Measurements from ENCODE around the gene ATF4.

DNA sequence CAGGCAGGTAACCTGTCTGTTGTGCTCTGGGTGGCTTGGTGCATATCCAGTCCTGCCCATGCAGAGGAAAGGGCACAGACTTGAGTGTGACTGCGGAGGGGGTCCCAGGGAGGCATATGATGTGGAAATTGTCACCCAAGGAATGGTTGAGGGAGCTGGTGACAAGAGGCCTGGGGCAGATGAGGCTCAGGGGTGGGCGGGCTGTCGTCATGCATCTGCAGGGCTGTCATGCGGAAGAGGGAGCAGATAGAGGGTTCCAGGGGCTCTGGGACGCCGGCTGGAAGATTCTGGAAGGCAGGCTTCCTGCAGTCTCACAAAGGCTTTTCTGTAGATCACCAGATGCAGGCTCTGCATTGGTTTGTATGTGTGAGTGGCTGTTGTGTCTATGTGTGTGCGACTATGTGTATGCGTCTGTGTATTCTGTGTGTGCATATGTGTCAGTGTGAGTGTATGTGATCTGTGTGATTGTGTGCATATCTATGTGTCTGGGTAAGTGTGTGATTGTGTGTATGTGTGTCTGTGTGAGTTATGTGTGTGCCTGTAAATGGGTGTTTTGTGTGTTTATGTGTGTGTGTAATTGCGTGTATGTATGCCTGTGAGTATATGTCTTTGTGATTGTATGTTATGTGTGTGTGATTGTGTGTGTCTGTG, 42.6 kb downstream of the ATF4 start:
- TF ChIP-seq, protein P1, sequence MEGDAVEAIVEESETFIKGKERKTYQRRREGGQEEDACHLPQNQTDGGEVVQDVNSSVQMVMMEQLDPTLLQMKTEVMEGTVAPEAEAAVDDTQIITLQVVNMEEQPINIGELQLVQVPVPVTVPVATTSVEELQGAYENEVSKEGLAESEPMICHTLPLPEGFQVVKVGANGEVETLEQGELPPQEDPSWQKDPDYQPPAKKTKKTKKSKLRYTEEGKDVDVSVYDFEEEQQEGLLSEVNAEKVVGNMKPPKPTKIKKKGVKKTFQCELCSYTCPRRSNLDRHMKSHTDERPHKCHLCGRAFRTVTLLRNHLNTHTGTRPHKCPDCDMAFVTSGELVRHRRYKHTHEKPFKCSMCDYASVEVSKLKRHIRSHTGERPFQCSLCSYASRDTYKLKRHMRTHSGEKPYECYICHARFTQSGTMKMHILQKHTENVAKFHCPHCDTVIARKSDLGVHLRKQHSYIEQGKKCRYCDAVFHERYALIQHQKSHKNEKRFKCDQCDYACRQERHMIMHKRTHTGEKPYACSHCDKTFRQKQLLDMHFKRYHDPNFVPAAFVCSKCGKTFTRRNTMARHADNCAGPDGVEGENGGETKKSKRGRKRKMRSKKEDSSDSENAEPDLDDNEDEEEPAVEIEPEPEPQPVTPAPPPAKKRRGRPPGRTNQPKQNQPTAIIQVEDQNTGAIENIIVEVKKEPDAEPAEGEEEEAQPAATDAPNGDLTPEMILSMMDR (conservative IDR thresholded peaks at IDR 0.05; ENCODE audit: low read depth, low read length): no peak
- TF ChIP-seq EZH2phosphoT487 (IDR thresholded peaks at IDR 0.05; ENCODE audit: borderline replicate concordance, low read length): no peak
